Measurements from ENCODE around the gene COX7B2. TPM values are rescaled to one million over a fixed set of nuclear protein-coding genes. Genes with fewer than 3 reads are reported as not detected.

Gene COX7B2
- total and polyA plus RNA-seq, 12 donors = not detected

DNA sequence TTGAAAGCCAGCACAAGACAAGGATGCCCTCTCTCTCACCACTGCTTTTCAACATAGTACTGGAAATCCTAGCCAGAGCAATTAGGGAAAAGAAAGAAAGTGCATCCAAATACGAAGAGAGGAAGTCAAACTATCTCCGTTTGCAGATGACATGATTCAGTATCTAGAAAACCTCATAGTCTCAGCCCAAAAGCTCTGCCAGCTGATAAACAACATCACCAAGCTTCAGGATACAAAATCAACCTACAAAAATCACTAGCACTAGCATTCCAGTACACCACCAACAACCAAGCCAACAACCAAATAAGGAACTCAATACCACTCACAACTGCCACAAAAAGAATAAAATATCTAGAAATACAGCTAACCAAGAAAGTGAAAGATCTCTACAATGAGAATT, 38.6 kb downstream of the COX7B2 start:
- H3K4me1 ChIP-seq (replicated peaks in 1 of 2) = no peaks in the 10 kb centered on the region
- WGBS, 4 donors = 52 to 69% (median 57%) methylated on average over 2 of the region's 2 CpGs
- DNase-seq = no peak
- no peaks in the 10 kb centered on the region for H3K27me3 ChIP-seq
- no peaks in the 10 kb centered on the region for H3K36me3 ChIP-seq (replicated peaks in 1 of 2)
- TF ChIP-seq POLR2A (IDR thresholded peaks at IDR 0.05) = no peak
- TF ChIP-seq, protein P1, sequence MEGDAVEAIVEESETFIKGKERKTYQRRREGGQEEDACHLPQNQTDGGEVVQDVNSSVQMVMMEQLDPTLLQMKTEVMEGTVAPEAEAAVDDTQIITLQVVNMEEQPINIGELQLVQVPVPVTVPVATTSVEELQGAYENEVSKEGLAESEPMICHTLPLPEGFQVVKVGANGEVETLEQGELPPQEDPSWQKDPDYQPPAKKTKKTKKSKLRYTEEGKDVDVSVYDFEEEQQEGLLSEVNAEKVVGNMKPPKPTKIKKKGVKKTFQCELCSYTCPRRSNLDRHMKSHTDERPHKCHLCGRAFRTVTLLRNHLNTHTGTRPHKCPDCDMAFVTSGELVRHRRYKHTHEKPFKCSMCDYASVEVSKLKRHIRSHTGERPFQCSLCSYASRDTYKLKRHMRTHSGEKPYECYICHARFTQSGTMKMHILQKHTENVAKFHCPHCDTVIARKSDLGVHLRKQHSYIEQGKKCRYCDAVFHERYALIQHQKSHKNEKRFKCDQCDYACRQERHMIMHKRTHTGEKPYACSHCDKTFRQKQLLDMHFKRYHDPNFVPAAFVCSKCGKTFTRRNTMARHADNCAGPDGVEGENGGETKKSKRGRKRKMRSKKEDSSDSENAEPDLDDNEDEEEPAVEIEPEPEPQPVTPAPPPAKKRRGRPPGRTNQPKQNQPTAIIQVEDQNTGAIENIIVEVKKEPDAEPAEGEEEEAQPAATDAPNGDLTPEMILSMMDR (IDR thresholded peaks at IDR 0.05) = no peak
- H3K27ac ChIP-seq = no peak overlapping the region
- no peak overlapping the region for H3K4me3 ChIP-seq
- no peaks in the 10 kb centered on the region for H3K9me3 ChIP-seq (replicated peaks in 1 of 3)
- intact Hi-C loops (cut with DNase I) = no loop called here

DNA sequence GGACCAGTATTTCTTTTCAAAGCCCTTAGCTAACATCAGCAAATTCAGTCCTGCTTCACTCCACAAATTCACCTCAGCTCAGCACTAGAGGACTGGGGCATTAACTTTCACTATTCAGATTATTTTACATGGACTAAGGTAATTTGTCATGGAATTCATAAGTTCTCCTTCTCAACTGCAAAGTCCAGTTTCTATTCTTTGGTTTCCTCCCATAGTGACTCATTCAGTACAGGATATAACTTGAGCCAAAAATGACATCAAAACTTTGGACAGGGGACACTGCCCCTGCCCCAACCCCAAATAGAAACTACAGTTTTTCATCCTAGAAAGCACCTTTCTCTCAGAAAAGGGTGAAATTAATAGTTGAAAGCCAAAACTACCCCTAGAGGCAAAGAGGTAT, 52.7 kb downstream of the COX7B2 start:
- H3K4me1 ChIP-seq (replicated peaks in 1 of 2) = no peaks in the 10 kb centered on the region
- intact Hi-C loops (cut with DNase I) = no loop called here
- TF ChIP-seq, protein P1 (IDR thresholded peaks at IDR 0.05) = no peak
- TF ChIP-seq POLR2A (IDR thresholded peaks at IDR 0.05) = no peak
- no peak overlapping the region for H3K4me3 ChIP-seq
- no peak overlapping the region for H3K27ac ChIP-seq
- H3K36me3 ChIP-seq (replicated peaks in 1 of 2) = no peaks in the 10 kb centered on the region
- no peaks in the 10 kb centered on the region for H3K27me3 ChIP-seq
- no peak for DNase-seq
- H3K9me3 ChIP-seq (replicated peaks in 1 of 3) = no peaks in the 10 kb centered on the region

DNA sequence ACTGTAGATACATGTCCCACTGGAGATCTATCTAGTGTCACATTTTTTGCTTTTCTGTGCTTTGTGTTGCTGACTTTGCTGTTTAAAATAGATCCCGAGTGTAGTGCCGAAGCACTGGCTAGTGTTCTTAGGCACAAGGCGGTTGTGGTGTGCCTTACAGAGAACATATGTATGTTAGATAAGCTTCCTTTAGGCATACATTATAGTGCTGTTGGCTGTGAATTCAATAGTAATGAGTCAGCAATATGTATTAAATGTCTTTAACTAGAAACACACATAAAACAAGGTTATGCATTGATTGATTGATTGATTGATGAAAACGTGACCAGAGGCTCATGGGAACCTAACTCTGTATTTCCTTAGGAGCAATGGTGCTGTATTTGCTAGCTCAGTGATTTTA, 56.2 kb downstream of the COX7B2 start:
- no peaks in the 10 kb centered on the region for H3K36me3 ChIP-seq (replicated peaks in 1 of 2)
- H3K27ac ChIP-seq = no peak overlapping the region
- TF ChIP-seq, protein P1 (IDR thresholded peaks at IDR 0.05) = no peak
- TF ChIP-seq POLR2A (IDR thresholded peaks at IDR 0.05) = no peak
- H3K27me3 ChIP-seq = no peaks in the 10 kb centered on the region
- no peak for DNase-seq
- intact Hi-C loops (cut with DNase I) = no loop called here
- no peaks in the 10 kb centered on the region for H3K4me1 ChIP-seq (replicated peaks in 1 of 2)
- no peaks in the 10 kb centered on the region for H3K9me3 ChIP-seq (replicated peaks in 1 of 3)
- 57 to 75% (median 61%) methylated on average over 4 of the region's 4 CpGs for WGBS, 4 donors
- no peak overlapping the region for H3K4me3 ChIP-seq

DNA sequence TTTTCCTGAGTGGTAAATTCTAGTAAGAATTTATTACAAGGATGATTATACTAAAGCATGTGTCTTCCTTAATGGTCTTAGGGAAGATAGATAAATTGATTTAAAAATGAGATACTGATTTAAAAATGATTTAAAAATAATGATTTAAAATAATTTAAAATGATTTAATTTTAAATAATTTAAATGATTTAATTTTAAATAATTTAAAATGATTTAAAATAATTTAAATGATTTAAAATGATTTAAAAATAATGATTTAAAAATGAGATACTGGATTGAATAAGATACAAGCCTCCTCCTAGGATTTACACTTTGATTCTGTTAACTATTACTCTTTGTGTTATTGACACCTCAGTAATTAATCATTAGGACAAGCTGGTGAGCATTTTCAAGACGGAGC, 59.0 kb downstream of the COX7B2 start:
- H3K9me3 ChIP-seq (replicated peaks in 1 of 3) = no peaks in the 10 kb centered on the region
- DNase-seq = no peak
- TF ChIP-seq, protein P1 (IDR thresholded peaks at IDR 0.05) = no peak
- TF ChIP-seq POLR2A (IDR thresholded peaks at IDR 0.05) = no peak
- H3K4me1 ChIP-seq (replicated peaks in 1 of 2) = no peaks in the 10 kb centered on the region
- H3K36me3 ChIP-seq (replicated peaks in 1 of 2) = no peaks in the 10 kb centered on the region
- no peak overlapping the region for H3K4me3 ChIP-seq
- H3K27ac ChIP-seq = no peak overlapping the region
- WGBS, 4 donors = 79 to 86% (median 82%) methylated on average over 1 of the region's 1 CpG
- no peaks in the 10 kb centered on the region for H3K27me3 ChIP-seq
- intact Hi-C loops (cut with DNase I) = no loop called here

All from adrenal gland (tissue), 12 donors.